ENCODE data around the gene TMPRSS13.
"Not testable (repeated sequence)": the region's sequence is repeated elsewhere in the genome, so short reads cannot be mapped to it uniquely, and the experiment has no call there.

TMPRSS13 gene

GRCh38 chr11:117929142-117929915 is at the start of gene TMPRSS13:
Gene TMPRSS13, minus strand, starts transcription at chr11:117929402. Its CDS starts 95 bp downstream, at chr11:117929307.
- DNase-seq (ENCODE audit: low read depth, low spot score): no peak

DNA sequence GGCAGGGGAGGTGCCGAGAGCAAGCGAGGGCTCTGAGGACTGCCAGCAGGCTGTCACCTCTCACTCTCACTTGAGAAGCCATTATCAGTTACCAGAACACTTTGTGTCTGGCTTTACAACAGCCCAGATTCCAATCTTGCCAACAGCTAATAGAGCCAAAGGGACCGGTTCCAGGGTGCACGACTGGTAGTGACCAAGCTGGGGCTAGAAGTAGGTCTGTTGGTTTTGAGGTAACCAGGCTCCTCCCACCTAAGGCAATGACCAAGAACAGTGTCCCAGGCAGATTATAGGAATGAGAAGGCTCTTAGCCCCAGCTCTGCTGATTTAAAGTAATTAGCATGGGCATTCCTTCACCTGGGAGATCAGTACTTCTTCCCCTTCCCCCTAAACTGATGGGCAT is 49.8 kb upstream of the TMPRSS13 start:
- DNase-seq (ENCODE audit: low read depth, low spot score): no peak

- DNase-seq (ENCODE audit: low read depth, low spot score): not testable (repeated sequence)
Measured at GRCh38 chr11:117978291-117978910, 49.2 kb upstream of the TMPRSS13 start.

- DNase-seq (ENCODE audit: low read depth, low spot score): not testable (repeated sequence)
Measured at GRCh38 chr11:117977612-117978264, 48.5 kb upstream of the TMPRSS13 start.

GRCh38 chr11:117977029-117977428 is 47.8 kb upstream of the TMPRSS13 start:
- no peak for DNase-seq (ENCODE audit: low read depth, low spot score)

DNA sequence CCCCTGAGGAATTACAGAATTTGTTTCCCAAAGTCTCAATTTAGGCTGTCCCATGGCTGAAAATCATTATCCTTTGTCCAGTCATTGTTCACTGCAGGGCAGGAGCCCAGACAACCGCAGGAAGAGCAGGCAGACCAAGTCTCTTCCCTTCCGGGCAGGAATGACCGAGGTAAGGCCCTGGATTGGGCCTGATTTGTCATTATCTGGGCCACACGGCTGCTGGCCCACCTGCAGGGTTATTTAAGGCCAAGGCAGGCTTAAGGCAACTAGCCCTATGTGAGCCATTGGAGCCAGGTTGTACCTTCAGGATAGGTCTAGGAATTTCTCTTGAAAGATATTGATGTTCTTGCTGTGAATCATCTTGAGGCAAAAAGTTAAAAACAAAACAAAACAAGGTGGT is 47.2 kb upstream of the TMPRSS13 start:
- no peak for DNase-seq (ENCODE audit: low read depth, low spot score)

DNA sequence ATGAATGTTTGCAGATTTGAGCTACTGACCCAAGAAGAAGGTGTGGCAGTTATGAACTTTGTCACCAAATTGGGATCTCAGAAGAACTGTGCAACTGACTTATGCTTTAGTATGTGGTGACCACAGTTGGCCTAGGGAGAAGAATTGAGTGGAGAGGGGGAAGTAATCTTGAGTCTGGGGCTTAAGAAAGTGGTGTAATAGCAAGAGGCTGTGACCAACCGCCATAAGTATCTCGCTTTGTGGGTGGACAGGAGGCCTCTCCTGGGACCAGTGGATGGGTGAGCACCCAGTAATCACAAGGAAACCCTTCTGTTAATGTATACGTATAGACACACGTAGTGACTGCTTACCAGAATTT is 44.3 kb upstream of the TMPRSS13 start:
- no peak for DNase-seq (ENCODE audit: low read depth, low spot score)

DNA sequence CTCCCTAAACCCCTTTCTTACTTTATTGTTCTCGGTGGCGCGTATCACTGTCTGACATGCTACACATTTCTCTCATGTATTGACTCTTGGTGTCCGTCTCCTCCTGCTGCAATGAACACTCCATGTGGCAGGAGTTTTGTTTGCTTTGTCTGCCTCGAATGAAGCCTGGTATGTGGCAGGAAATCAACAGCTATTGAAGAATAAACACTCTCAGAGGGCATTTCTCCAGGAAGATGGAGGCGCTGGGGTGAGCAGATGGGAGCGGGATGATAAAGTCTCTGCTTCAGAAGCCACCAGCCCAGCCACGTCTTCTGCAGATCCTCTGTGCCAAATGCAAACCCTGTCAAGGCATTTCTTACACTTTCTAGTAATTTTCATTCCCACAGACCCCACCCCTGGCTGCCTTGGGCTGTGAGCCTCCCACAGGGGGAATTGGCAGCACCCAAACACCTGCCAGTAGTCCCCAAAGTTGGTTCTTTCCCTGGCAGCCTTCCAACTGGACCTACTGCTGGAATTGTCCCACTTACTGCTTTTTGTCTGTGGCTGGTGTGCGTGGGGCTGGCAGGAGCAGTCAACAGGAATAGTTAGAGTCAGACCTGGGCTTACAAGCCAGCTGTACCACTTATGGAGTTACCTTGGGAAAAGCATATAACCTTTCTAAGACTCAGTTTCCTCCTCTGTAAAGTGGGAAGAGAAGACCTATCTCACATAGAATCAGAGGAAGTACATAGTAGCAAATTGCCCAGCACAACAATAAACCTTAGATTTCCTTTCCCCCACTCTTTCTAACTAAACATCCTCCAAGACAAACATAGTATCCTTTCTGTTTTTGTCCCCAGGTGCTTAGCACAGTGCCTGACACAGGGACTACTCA is 43.7 kb upstream of the TMPRSS13 start:
- no peak for DNase-seq (ENCODE audit: low read depth, low spot score)

DNA sequence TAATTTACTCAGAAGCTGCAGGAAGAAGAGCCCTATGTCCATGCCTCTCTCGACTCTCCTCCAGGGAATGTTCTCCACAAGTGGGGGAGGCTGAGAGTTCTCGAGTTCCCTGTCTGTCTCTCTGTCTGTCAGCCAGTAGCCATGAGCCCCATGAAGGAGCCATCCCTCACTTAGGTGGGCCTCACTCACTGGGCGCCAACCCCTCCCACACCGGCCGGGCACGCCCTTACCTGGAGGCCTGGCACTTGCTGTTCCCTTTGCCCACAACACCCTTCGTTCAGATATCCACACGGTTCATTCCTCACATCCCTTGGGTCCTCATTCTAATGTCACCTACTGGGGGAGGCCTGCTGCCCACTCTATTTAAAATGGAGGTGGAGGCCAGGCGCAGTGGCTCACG is 42.8 kb upstream of the TMPRSS13 start:
- no peak for DNase-seq (ENCODE audit: low read depth, low spot score)

DNA sequence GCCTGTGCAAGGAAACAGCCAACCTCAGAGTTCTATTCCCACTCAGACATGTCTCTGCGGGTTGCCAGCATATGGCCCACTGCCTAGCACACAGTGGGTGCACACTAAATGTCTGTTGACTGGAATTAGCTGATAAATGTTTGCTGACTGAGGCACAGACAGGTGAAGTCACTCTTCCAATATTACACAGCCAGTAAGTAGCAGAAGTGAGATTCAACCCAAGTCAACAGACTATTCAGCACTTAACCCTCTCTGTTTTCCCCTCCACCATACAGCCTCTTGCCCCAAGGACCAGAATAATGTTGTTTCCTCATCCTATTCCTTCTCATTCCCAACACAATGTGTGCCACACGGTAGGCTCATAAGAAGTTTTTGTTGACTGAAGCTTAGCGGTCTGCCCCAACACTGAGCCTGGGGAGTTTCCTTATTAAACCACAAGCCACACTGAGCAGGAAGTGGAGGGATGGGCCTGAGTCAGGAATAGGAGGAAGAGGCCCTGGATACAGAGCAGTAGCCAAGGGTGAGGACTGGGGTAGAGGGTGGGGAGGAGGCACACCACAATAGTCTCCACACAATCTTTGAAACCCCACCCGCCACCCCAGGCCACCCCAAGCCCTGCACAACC is 41.3 kb upstream of the TMPRSS13 start:
- DNase-seq (ENCODE audit: low read depth, low spot score): no peak

- DNase-seq (ENCODE audit: low read depth, low spot score): no peak
Measured at GRCh38 chr11:117969160-117969991, 40.2 kb upstream of the TMPRSS13 start.

- DNase-seq (ENCODE audit: low read depth, low spot score): no peak
Measured at GRCh38 chr11:117966908-117967307, 37.7 kb upstream of the TMPRSS13 start.

DNA sequence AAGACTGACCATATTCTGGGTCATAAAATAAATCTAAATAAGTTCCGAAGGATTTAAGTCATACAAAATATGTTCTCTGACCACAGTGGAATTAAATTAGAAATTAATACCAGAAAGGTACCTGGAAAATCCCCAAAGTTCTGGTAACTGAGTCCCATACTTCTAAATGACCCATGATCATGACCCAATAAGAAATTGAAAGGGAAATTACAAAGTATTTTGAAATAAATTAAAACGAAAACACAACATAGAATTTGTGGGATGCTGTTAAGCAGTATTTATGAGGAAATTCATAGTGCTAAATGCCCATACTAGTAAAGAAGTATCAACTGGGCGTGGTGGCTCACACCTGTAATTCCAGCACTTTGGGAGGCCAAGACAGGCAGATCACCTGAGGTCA is 33.6 kb upstream of the TMPRSS13 start:
- no peak for DNase-seq (ENCODE audit: low read depth, low spot score)

DNA sequence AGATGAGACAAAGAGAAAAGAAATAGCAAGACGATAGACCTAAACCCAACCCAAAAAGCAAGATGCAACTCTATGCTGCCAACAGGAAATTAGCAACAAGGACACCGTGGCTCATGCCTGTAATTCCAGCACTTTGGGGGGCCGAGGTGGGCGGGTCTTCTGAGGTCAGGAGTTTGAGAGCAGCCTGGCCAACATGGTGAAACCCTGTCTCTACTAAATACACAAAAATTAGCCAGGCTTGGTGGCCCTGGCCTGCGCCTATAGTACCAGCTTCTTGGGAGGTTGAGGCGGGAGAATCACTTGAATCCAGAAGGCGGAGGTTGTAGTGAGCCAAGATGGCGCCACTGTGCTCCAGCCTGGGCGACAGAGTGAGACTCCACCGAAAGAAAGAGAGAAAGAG is 32.7 kb upstream of the TMPRSS13 start:
- no peak for DNase-seq (ENCODE audit: low read depth, low spot score)

DNA sequence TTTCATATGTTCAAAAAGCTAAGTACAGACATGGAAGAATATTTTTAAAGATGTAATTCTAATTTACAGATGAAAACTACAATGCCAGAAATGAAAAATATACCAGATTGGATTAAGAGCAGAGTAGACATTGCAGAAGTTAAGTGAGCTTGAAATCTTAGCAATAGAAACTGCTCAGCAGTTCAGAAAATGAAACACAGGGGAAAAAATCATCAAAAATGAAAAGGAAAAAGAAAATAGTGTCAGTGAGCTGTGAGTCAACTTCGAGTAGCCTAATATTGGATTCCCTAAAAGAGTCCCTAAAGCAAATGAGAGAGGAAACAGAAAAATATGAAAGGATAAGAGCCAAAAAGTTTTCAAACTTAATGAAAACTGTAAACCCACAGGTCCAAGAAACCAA is 31.2 kb upstream of the TMPRSS13 start:
- DNase-seq (ENCODE audit: low read depth, low spot score): no peak

DNA sequence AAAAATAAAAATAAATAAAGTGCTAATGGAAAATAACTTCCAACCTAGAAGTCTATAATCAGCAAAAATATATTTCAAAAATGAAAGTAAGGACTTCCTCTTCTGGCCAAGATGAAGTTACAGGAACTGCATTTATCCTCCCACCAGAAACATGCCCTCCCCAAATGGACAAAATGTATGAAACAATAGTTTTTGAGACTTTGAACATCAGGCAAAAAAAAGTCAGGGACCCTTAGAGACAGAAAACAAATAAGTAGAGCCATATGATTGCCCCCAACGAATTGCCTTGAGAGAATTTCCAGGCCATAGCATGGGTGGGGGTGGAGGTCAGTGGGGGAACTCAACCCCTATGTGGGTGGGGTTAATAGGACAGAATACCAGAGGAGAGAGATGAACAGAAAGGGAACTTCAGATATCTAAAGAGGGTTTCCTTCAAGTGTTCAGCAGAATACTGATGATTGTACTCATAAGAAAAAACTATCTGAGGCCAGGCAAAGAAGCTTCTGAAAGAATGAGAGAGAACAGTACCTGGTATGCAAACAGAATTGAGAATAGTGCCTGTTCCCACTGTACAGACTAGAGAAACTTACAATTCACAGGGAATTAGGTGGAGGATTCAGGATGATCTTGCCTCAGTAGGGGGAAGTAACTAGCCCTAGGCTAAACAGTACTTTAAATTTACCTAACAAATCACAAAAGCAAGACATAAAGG is 30.4 kb upstream of the TMPRSS13 start:
- DNase-seq (ENCODE audit: low read depth, low spot score): no peak

GRCh38 chr11:117958949-117959348 is 29.7 kb upstream of the TMPRSS13 start:
- no peak for DNase-seq (ENCODE audit: low read depth, low spot score)

DNA sequence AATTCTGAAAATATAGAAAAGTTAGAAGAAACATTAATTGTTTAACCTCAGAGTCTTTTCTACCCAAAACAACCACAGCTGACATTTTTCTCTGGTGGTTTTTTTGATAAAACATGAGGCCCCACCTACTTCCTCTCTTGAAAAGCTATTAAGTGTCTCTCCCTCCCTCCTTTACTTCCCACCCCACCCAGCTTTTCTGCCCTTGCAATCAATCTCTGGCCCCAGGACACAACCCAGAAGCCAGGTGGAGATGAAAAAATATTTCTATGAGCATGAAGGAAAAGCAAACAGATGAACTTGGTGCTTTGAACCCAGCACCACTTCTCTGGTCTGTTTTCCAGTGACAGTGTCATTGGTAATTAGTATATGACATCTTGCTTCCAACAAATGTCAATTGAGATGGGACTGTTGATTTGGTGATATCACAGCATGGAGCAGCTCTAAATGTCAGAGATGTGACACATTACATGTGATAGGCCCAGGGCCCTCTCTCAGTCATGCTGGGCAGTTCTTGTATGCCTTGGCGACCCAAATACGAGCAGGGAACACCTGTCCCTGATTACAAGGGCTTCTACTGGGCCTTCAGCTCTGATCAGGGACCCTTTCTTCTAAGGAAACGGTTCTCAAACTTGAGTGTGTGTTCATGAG is 23.9 kb upstream of the TMPRSS13 start:
- DNase-seq (ENCODE audit: low read depth, low spot score): no peak
